ENCODE results near the gene ZNF438.
"Not testable (repeated sequence)": the region's sequence is repeated elsewhere in the genome, so short reads cannot be mapped to it uniquely, and the experiment has no call there.

ZNF438 gene

GRCh38 chr10:31058795-31059703, 27.4 kb upstream of the ZNF438 start:
- TF ChIP-seq POLR2A (IDR thresholded peaks at IDR 0.05; ENCODE audit: extremely low read depth, insufficient read length) (no peak), MAX (IDR thresholded peaks at IDR 0.05; ENCODE audit: low read depth, low read length) (no peak), CTCF (IDR thresholded peaks at IDR 0.05; ENCODE audit: low read depth, low read length) (no peak), MYC (IDR thresholded peaks at IDR 0.05; ENCODE audit: low read depth, low read length) (no peak)
- no peak for DNase-seq (ENCODE audit: low read depth)
- no peak overlapping the region for H3K4me3 ChIP-seq (ENCODE audit: low read depth, low read length)

GRCh38 chr10:31056678-31057077, 25.0 kb upstream of the ZNF438 start:
- DNase-seq (ENCODE audit: low read depth); H3K4me3 ChIP-seq (ENCODE audit: low read depth, low read length): not testable (repeated sequence)

GRCh38 chr10:31055573-31056251, 24.0 kb upstream of the ZNF438 start:
- H3K4me3 ChIP-seq (ENCODE audit: low read depth, low read length) = no peak overlapping the region
- no peak for DNase-seq (ENCODE audit: low read depth)
- TF ChIP-seq MYC (IDR thresholded peaks at IDR 0.05; ENCODE audit: low read depth, low read length) (no peak), MAX (IDR thresholded peaks at IDR 0.05; ENCODE audit: low read depth, low read length) (no peak), CTCF (IDR thresholded peaks at IDR 0.05; ENCODE audit: low read depth, low read length) (no peak), POLR2A (IDR thresholded peaks at IDR 0.05; ENCODE audit: extremely low read depth, insufficient read length) (no peak)

GRCh38 chr10:31051703-31052102, 20.0 kb upstream of the ZNF438 start:
- DNase-seq (ENCODE audit: low read depth) = no peak
- no peak for TF ChIP-seq POLR2A (IDR thresholded peaks at IDR 0.05; ENCODE audit: extremely low read depth, insufficient read length)
- TF ChIP-seq MAX (IDR thresholded peaks at IDR 0.05; ENCODE audit: low read depth, low read length) = no peak
- TF ChIP-seq MYC (IDR thresholded peaks at IDR 0.05; ENCODE audit: low read depth, low read length) = no peak
- no peak for TF ChIP-seq CTCF (IDR thresholded peaks at IDR 0.05; ENCODE audit: low read depth, low read length)
- H3K4me3 ChIP-seq (ENCODE audit: low read depth, low read length) = no peak overlapping the region

GRCh38 chr10:31042670-31043069, 11.0 kb upstream of the ZNF438 start:
- no peak for DNase-seq (ENCODE audit: low read depth)
- TF ChIP-seq MAX (IDR thresholded peaks at IDR 0.05; ENCODE audit: low read depth, low read length) (no peak), POLR2A (IDR thresholded peaks at IDR 0.05; ENCODE audit: extremely low read depth, insufficient read length) (no peak), MYC (IDR thresholded peaks at IDR 0.05; ENCODE audit: low read depth, low read length) (no peak), CTCF (IDR thresholded peaks at IDR 0.05; ENCODE audit: low read depth, low read length) (no peak)
- no peak overlapping the region for H3K4me3 ChIP-seq (ENCODE audit: low read depth, low read length)

GRCh38 chr10:31041011-31041410, 9.3 kb upstream of the ZNF438 start:
- DNase-seq (ENCODE audit: low read depth) = no peak
- no peak overlapping the region for H3K4me3 ChIP-seq (ENCODE audit: low read depth, low read length)
- TF ChIP-seq POLR2A (IDR thresholded peaks at IDR 0.05; ENCODE audit: extremely low read depth, insufficient read length) (no peak), MAX (IDR thresholded peaks at IDR 0.05; ENCODE audit: low read depth, low read length) (no peak), CTCF (IDR thresholded peaks at IDR 0.05; ENCODE audit: low read depth, low read length) (no peak), MYC (IDR thresholded peaks at IDR 0.05; ENCODE audit: low read depth, low read length) (no peak)

- not testable (repeated sequence) for H3K4me3 ChIP-seq (ENCODE audit: low read depth, low read length)
- DNase-seq (ENCODE audit: low read depth) = peak; percentile 69
These were observed 7.3 kb upstream of the ZNF438 start for GRCh38 chr10:31039006-31039405.

Data from NB4 (cell line).